HepG2 (cell line): ENCODE measurements around the gene CTDSP2.

Source experiments
- CBX2 ChIP-seq, 2 experiments: fragments of 200-600 bp in 1 of 2; sonication (generic); formaldehyde crosslinking in 1 of 2; IDR thresholded peaks; 2 replicates each; pipeline versions ENCODE4 v1.7.0 to v1.8.1; 2018 to 2022; ENCODE audit warnings: low read depth in 2 of 2, low read length in 1 of 2, mild to moderate bottlenecking in 1 of 2, missing genetic modification reagents in 1 of 2
- CBX5 ChIP-seq: sonication (generic); formaldehyde crosslinking; IDR thresholded peaks from 2 replicates; pipeline ENCODE4 v1.4.0; 2020; ENCODE audit warnings: missing genetic modification reagents, borderline replicate concordance
- CTCF ChIP-seq: sonication (generic); formaldehyde crosslinking; IDR thresholded peaks from 2 replicates; pipeline ENCODE4 v1.5.0; 2020; ENCODE audit warnings: mild to moderate bottlenecking, missing genetic modification reagents, moderate library complexity
- EZH2 ChIP-seq: conservative IDR thresholded peaks from 2 replicates; pipeline ENCODE4 v1.6.1; 2012; ENCODE audit warnings: mild to moderate bottlenecking, low read depth, low read length, moderate library complexity
- KLF16 ChIP-seq, 2 experiments: sonication (generic) in 1 of 2; formaldehyde crosslinking in 1 of 2; IDR thresholded peaks; 2 replicates each; pipeline versions ENCODE4 v1.6.1 to v1.8.0; 2016 to 2023; ENCODE audit warnings: missing genetic modification reagents in 2 of 2, missing compliant biosample characterization in 1 of 2
- NR2F2 ChIP-seq: IDR thresholded peaks from 2 replicates; pipeline ENCODE4 v1.6.1; 2012; ENCODE audit warnings: low read depth, inconsistent platforms, borderline replicate concordance
- POLR2AphosphoS5 ChIP-seq: IDR thresholded peaks from 2 replicates; pipeline ENCODE4 v1.6.1; 2012; ENCODE audit warnings: low read depth, low read length
- RAD21 ChIP-seq: fragments of 450-650 bp; formaldehyde crosslinking; IDR thresholded peaks from 2 replicates; pipeline ENCODE4 v1.5.0; 2020; ENCODE audit warnings: mild to moderate bottlenecking
- TCF12 ChIP-seq, 2 experiments: fragments of 450-650 bp in 1 of 2; sonication (generic) in 1 of 2; formaldehyde crosslinking in 1 of 2; IDR thresholded peaks; 2 replicates each; pipeline versions ENCODE4 v1.6.1 to v1.8.0; 2017 to 2022; ENCODE audit warnings: antibody characterized with exemption in 1 of 2, mild to moderate bottlenecking in 1 of 2, missing genetic modification reagents in 1 of 2, moderate library complexity in 1 of 2
- ZBTB44 ChIP-seq: sonication (generic); formaldehyde crosslinking; IDR thresholded peaks from 2 replicates; pipeline ENCODE4 v1.4.0; 2020; ENCODE audit warnings: missing genetic modification reagents

DNA sequence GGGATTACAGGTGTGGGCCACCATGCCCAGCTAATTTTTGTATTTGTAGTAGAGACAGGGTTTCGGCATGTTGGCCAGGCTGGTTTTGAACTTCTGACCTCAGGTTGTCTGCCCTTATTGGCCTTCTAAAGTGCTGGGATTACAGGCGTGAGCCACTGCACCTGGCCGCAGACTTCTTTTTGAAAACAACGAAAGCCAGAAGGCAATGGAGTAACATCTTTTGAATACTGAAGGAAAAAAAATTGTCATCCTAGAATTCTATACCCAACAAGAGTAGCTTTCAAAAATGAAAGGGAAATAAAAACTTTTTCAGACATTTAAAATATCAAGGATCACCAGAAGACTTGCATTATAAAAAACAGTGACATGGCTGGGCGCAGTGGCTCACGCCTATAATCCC lies 38.7 kb upstream of the CTDSP2 start:
- TF ChIP-seq CBX5 (CRISPR knock-in tag) (no peak), CBX2 (IDR thresholded peaks at IDR 0.05; ENCODE audit: low read depth, low read length) (no peak), CBX2 (CRISPR knock-in tag; IDR thresholded peaks at IDR 0.05; ENCODE audit: low read depth) (no peak), CTCF (CRISPR knock-in tag) (no peak), KLF16 (CRISPR knock-in tag; IDR thresholded peaks at IDR 0.05) (no peak), NR2F2 (no peak), ZBTB44 (CRISPR knock-in tag) (no peak), RAD21 (no peak), POLR2AphosphoS5 (no peak), EZH2 (no peak), TCF12 (IDR thresholded peaks at IDR 0.05) (no peak), TCF12 (CRISPR knock-in tag; IDR thresholded peaks at IDR 0.05) (no peak)
